ENCODE results near the gene PCGF5. TPM values are rescaled to one million over a fixed set of nuclear protein-coding genes. Genes with fewer than 3 reads are reported as not detected.
A peak's percentile ranks its signal among the peaks of the same experiment; 100 is the strongest.

The PCGF5 gene
- total and polyA plus RNA-seq, 8 donors: 12.7 to 23.2 (median 15.9) TPM

DNA sequence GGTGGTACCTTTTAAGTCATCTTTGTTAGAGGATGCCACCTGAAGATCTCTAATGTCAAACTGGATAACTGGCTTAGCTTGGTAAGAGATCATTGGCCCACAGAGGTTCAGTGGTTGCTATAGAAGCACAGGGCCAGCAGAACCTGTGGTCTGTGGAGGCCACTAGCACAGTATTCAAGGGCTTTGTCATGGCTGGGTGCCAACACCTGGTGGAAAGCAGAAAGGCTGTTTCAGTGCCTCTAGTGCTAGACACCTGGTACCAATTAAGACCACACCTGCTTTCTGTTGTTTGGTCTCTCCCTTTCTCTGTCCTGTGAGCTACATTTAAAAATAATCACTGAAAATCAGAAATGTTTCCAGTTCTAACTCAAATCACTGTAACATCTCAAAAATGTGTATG lies 10.0 kb upstream of the PCGF5 start:
- TF ChIP-seq, protein P1, sequence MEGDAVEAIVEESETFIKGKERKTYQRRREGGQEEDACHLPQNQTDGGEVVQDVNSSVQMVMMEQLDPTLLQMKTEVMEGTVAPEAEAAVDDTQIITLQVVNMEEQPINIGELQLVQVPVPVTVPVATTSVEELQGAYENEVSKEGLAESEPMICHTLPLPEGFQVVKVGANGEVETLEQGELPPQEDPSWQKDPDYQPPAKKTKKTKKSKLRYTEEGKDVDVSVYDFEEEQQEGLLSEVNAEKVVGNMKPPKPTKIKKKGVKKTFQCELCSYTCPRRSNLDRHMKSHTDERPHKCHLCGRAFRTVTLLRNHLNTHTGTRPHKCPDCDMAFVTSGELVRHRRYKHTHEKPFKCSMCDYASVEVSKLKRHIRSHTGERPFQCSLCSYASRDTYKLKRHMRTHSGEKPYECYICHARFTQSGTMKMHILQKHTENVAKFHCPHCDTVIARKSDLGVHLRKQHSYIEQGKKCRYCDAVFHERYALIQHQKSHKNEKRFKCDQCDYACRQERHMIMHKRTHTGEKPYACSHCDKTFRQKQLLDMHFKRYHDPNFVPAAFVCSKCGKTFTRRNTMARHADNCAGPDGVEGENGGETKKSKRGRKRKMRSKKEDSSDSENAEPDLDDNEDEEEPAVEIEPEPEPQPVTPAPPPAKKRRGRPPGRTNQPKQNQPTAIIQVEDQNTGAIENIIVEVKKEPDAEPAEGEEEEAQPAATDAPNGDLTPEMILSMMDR (IDR thresholded peaks at IDR 0.05): no peak
- Histone ChIP-seq H3K4me3 (no peak overlapping the region), H3K27ac (no peak overlapping the region), H3K36me3 (no peaks in the 10 kb centered on the region), H3K9me3 (no peaks in the 10 kb centered on the region), H3K27me3 (no peaks in the 10 kb centered on the region), H3K4me1 (no peaks in the 10 kb centered on the region)
- ATAC-seq (peak; percentile 56 to 92 (median 86)), DNase-seq (peak; percentile 48 to 79 (median 60)), FAIRE-seq (no peak)
- intact Hi-C loops (cut with DNase I): no loop called here

GRCh38 chr10:91211675-91212074 lies 8.8 kb upstream of the PCGF5 start:
- Histone ChIP-seq H3K27ac (no peak overlapping the region), H3K4me3 (no peak overlapping the region), H3K9me3 (no peaks in the 10 kb centered on the region), H3K27me3 (no peaks in the 10 kb centered on the region), H3K4me1 (no peaks in the 10 kb centered on the region), H3K36me3 (no peaks in the 10 kb centered on the region)
- TF ChIP-seq, protein P1 (IDR thresholded peaks at IDR 0.05): no peak
- no peak for DNase-seq
- intact Hi-C loops (cut with DNase I): no loop called here
- 68 to 69% methylated on average over 2 of the region's 2 CpGs for WGBS, 2 donors
- no peak for ATAC-seq
- FAIRE-seq: no peak

GRCh38 chr10:91214911-91215310 lies 5.6 kb upstream of the PCGF5 start:
- H3K27me3 ChIP-seq: no peaks in the 10 kb centered on the region
- intact Hi-C loops (cut with DNase I): no loop called here
- no peak overlapping the region for H3K4me3 ChIP-seq
- WGBS, 2 donors: 91 to 95% methylated on average over 2 of the region's 2 CpGs
- TF ChIP-seq, protein P1 (IDR thresholded peaks at IDR 0.05): no peak
- FAIRE-seq (peak; percentile 74), DNase-seq (no peak), ATAC-seq (no peak)
- H3K27ac ChIP-seq: no peak overlapping the region
- H3K9me3 ChIP-seq: no peaks in the 10 kb centered on the region
- no peaks in the 10 kb centered on the region for H3K36me3 ChIP-seq
- H3K4me1 ChIP-seq: peaks cover 0 to 7% (median 7%) of the 10 kb centered on the region in 3 donors

GRCh38 chr10:91215384-91215783 lies 5.1 kb upstream of the PCGF5 start:
- FAIRE-seq: no peak
- H3K27me3 ChIP-seq: no peaks in the 10 kb centered on the region
- TF ChIP-seq, protein P1 (IDR thresholded peaks at IDR 0.05): no peak
- peaks cover 0 to 7% (median 7%) of the 10 kb centered on the region in 3 donors for H3K4me1 ChIP-seq
- no peak overlapping the region for H3K4me3 ChIP-seq
- 89 to 93% methylated on average over 2 of the region's 2 CpGs for WGBS, 2 donors
- ATAC-seq: no peak
- DNase-seq: no peak
- H3K9me3 ChIP-seq: no peaks in the 10 kb centered on the region
- intact Hi-C loops (cut with DNase I): no loop called here
- H3K36me3 ChIP-seq: no peaks in the 10 kb centered on the region
- no peak overlapping the region for H3K27ac ChIP-seq

DNA sequence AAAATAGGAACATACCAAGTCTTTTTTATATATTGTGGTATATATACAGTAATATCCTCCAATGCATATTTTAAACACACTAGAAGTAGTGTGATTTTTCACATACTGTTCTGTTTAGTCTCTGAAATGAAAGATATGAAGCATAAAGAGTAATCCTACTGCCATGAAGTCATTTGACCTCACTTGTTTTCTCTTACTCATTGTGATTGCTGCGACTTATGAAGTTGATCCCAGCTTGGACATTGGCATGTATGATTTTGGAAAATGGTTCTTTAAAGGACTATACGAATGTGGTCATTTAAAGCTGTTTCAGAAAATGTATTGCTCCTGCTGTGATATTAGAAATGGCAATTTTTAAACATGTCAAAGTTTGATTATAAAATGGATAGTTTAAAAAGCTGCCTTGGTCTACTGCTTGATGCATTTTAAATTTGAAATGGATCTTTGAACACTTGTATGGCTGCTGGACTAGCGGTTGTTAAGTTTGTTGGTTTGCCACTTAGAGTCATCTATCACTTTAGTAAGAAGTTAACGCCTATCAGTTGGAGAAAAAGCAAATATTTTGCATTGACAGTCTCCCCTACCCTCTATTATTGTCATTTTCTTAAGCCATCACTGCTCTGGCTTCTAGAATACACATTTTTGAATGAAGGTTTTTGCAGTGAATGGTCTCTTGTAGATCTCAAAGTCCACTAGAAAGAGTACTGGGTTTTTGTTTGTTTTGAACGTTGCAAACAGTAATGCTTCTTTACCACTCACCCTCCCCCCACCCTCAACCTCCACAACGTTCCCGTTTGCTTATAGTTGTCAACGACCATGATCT lies 881 bp upstream of the PCGF5 start:
- no peaks in the 10 kb centered on the region for H3K36me3 ChIP-seq
- H3K27me3 ChIP-seq: no peaks in the 10 kb centered on the region
- intact Hi-C loops (cut with DNase I): no loop called here
- TF ChIP-seq, protein P1 (IDR thresholded peaks at IDR 0.05): no peak
- peak overlapping the region in 2 of 4 donors; percentile 79 to 93 for H3K4me3 ChIP-seq
- 23% methylated on average over 8 of the region's 8 CpGs for WGBS, 2 donors
- peaks cover 7 to 19% (median 8%) of the 10 kb centered on the region in 3 donors for H3K4me1 ChIP-seq
- peak overlapping the region in 2 of 4 donors; percentile 57 to 62 for H3K27ac ChIP-seq
- H3K9me3 ChIP-seq: no peaks in the 10 kb centered on the region
- DNase-seq (no peak), ATAC-seq (no peak), FAIRE-seq (no peak)
